ENCODE data around the gene STXBP1. TPM values are rescaled to one million over a fixed set of nuclear protein-coding genes. Genes with fewer than 3 reads are reported as not detected.

Gene STXBP1
- total and polyA plus RNA-seq, 2 donors (not counting 1 experiment from before 2014, with no cell fraction given) = 25.6 to 36.0 TPM

DNA sequence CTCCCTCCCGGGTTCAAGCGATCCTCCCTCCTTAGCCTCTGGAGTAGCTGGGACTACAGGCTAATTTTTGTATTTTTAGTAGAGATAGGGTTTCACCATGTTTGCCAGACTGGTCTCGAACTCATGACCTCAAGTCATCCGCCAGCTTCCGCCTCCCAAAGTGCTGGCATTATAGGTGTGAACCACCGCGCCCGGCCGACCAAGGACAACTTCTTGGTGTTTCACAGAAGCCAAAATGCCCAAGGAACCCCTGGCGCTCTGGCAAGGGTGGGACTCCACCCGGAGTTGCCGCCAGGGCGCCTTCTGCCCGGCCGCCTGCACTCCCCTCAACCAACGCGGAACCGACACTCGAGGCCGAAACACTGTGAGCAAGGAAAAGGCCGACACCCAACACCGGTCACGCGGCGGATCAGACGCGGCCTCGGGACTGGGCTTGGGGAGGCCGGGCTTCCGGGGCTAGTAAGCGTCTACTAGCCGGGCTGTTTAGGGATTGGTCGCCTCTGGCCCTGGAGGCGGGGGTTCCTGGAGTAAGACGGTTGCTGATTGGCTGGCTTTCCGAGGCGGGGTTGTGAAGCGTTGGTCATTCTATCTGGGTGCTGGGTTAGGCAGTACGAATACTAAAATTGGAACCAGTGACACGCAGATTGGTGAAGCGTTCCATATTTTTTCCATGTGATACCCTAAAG, 87.1 kb downstream of the STXBP1 start:
- Histone ChIP-seq H3K4me3 (replicated peaks in 1 of 4; ENCODE audit: control extremely low read depth in 1 of 4, insufficient read depth in 1 of 4, low read depth in 3 of 4, low read length in 4 of 4) (peak overlapping the region in 2 of 4 experiments; percentile 31 to 36), H3K9me3 (ENCODE audit: control insufficient read depth, insufficient read depth, low read depth, low read length) (no peaks in the 10 kb centered on the region), H3K4me2 (ENCODE audit: extremely low read depth, insufficient read depth, low read length) (peak overlapping the region; percentile 3), H3K9ac (ENCODE audit: insufficient read depth, low read length) (peak overlapping the region; percentile 3), H3K27me3 (ENCODE audit: control insufficient read depth, insufficient read depth, low read length) (no peaks in the 10 kb centered on the region), H3K27ac (ENCODE audit: insufficient read depth, low read length) (peak overlapping the region; percentile 39), H3K4me1 (ENCODE audit: control insufficient read depth, extremely low read depth, insufficient read depth, low read length) (no peaks in the 10 kb centered on the region), H4K20me1 (ENCODE audit: control insufficient read depth, extremely low read depth, insufficient read depth, low read length) (no peaks in the 10 kb centered on the region), H3K79me2 (ENCODE audit: control insufficient read depth, insufficient read depth, low read length) (no peaks in the 10 kb centered on the region), H3K36me3 (ENCODE audit: control insufficient read depth, insufficient read depth, low read length) (no peaks in the 10 kb centered on the region), H2AFZ (ENCODE audit: low read length) (peak overlapping the region; percentile 2)
- TF ChIP-seq, protein P1, sequence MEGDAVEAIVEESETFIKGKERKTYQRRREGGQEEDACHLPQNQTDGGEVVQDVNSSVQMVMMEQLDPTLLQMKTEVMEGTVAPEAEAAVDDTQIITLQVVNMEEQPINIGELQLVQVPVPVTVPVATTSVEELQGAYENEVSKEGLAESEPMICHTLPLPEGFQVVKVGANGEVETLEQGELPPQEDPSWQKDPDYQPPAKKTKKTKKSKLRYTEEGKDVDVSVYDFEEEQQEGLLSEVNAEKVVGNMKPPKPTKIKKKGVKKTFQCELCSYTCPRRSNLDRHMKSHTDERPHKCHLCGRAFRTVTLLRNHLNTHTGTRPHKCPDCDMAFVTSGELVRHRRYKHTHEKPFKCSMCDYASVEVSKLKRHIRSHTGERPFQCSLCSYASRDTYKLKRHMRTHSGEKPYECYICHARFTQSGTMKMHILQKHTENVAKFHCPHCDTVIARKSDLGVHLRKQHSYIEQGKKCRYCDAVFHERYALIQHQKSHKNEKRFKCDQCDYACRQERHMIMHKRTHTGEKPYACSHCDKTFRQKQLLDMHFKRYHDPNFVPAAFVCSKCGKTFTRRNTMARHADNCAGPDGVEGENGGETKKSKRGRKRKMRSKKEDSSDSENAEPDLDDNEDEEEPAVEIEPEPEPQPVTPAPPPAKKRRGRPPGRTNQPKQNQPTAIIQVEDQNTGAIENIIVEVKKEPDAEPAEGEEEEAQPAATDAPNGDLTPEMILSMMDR (conservative IDR thresholded peaks at IDR 0.05 in 1 of 2, IDR thresholded peaks at IDR 0.05 in 1 of 2; ENCODE audit: low read depth in 1 of 2, low read length in 2 of 2) = no peak
- TF ChIP-seq EZH2 (IDR thresholded peaks at IDR 0.05; ENCODE audit: low read length, missing control alignments) = no peak
- DNase-seq (ENCODE audit: low read depth in 2 of 2) = peak; percentile 97

DNA sequence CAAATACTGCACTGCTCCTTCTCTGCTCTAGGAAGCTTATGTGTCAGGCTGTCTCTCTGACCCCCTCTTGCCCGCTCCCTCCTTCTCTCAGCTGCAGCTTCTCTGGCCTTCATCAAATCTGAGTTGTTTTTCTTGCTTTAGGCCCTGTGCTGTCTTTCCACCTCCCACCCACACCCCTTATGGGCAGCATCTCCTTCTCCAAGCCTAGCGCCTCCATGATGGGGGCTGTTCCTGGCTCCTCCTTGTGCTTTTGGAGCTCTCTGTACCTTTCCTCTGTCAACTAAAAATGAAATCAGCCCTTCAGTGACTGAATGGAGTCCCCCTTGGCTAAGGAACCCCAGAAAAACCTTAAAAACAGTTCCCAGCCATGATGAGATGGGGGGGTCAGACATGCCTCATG, 88.1 kb downstream of the STXBP1 start:
- no peaks in the 10 kb centered on the region for H4K20me1 ChIP-seq (ENCODE audit: control insufficient read depth, extremely low read depth, insufficient read depth, low read length)
- H3K27me3 ChIP-seq (ENCODE audit: control insufficient read depth, insufficient read depth, low read length) = no peaks in the 10 kb centered on the region
- no peaks in the 10 kb centered on the region for H3K9me3 ChIP-seq (ENCODE audit: control insufficient read depth, insufficient read depth, low read depth, low read length)
- no peaks in the 10 kb centered on the region for H3K4me1 ChIP-seq (ENCODE audit: control insufficient read depth, extremely low read depth, insufficient read depth, low read length)
- H2AFZ ChIP-seq (ENCODE audit: low read length) = no peak overlapping the region
- no peak overlapping the region for H3K4me2 ChIP-seq (ENCODE audit: extremely low read depth, insufficient read depth, low read length)
- no peak overlapping the region for H3K27ac ChIP-seq (ENCODE audit: insufficient read depth, low read length)
- no peaks in the 10 kb centered on the region for H3K36me3 ChIP-seq (ENCODE audit: control insufficient read depth, insufficient read depth, low read length)
- no peak for DNase-seq (ENCODE audit: low read depth in 2 of 2)
- no peaks in the 10 kb centered on the region for H3K79me2 ChIP-seq (ENCODE audit: control insufficient read depth, insufficient read depth, low read length)
- H3K4me3 ChIP-seq (replicated peaks in 1 of 4; ENCODE audit: control extremely low read depth in 1 of 4, insufficient read depth in 1 of 4, low read depth in 3 of 4, low read length in 4 of 4) = no peak overlapping the region
- no peak overlapping the region for H3K9ac ChIP-seq (ENCODE audit: insufficient read depth, low read length)
- no peak for TF ChIP-seq EZH2 (IDR thresholded peaks at IDR 0.05; ENCODE audit: low read length, missing control alignments)
- TF ChIP-seq, protein P1 (conservative IDR thresholded peaks at IDR 0.05 in 1 of 2, IDR thresholded peaks at IDR 0.05 in 1 of 2; ENCODE audit: low read depth in 1 of 2, low read length in 2 of 2) = no peak

DNA sequence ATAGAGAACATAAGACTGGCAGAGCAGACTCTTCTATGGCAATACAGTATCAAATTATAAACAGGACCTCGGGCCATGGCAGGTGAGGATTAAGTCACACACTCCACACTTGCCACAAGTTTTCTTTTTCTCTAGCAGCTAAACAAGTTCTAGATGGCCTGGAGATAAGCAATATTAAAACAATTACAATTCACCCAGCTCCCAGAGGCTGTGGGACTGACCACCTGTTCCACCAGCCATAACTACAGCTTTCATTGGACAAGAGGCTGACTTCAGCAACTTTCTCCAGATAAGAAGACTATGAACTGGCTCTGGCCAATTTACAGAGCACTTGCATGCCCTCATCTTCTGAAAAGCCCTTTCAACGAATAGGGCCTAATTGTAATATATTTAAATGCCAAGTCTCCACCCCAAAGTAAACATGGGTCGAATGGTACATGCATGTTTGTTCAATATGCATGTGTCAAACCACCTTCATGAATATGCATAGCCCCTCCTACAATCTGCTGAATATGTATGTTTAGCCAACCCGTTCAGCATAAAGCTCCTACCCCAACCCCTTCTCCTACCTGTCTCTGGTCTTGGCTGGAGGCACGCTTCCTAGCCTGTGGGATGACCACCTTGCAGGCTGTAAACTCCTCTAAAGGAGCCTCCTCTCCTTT, 88.6 kb downstream of the STXBP1 start:
- no peaks in the 10 kb centered on the region for H3K27me3 ChIP-seq (ENCODE audit: control insufficient read depth, insufficient read depth, low read length)
- no peak for DNase-seq (ENCODE audit: low read depth in 2 of 2)
- no peak overlapping the region for H3K27ac ChIP-seq (ENCODE audit: insufficient read depth, low read length)
- H3K79me2 ChIP-seq (ENCODE audit: control insufficient read depth, insufficient read depth, low read length) = no peaks in the 10 kb centered on the region
- H3K9ac ChIP-seq (ENCODE audit: insufficient read depth, low read length) = no peak overlapping the region
- no peaks in the 10 kb centered on the region for H3K36me3 ChIP-seq (ENCODE audit: control insufficient read depth, insufficient read depth, low read length)
- no peak overlapping the region for H3K4me2 ChIP-seq (ENCODE audit: extremely low read depth, insufficient read depth, low read length)
- H3K9me3 ChIP-seq (ENCODE audit: control insufficient read depth, insufficient read depth, low read depth, low read length) = no peaks in the 10 kb centered on the region
- no peak overlapping the region for H2AFZ ChIP-seq (ENCODE audit: low read length)
- H3K4me1 ChIP-seq (ENCODE audit: control insufficient read depth, extremely low read depth, insufficient read depth, low read length) = no peaks in the 10 kb centered on the region
- no peak overlapping the region for H3K4me3 ChIP-seq (replicated peaks in 1 of 4; ENCODE audit: control extremely low read depth in 1 of 4, insufficient read depth in 1 of 4, low read depth in 3 of 4, low read length in 4 of 4)
- no peaks in the 10 kb centered on the region for H4K20me1 ChIP-seq (ENCODE audit: control insufficient read depth, extremely low read depth, insufficient read depth, low read length)
- TF ChIP-seq, protein P1 (conservative IDR thresholded peaks at IDR 0.05 in 1 of 2, IDR thresholded peaks at IDR 0.05 in 1 of 2; ENCODE audit: low read depth in 1 of 2, low read length in 2 of 2) = no peak
- no peak for TF ChIP-seq EZH2 (IDR thresholded peaks at IDR 0.05; ENCODE audit: low read length, missing control alignments)

All from fibroblast of lung (primary cell).